Measurements from ENCODE around the gene FERD3L. TPM values are rescaled to one million over a fixed set of nuclear protein-coding genes. Genes with fewer than 3 reads are reported as not detected.

The FERD3L gene
- total RNA-seq, 1 experiment from 2014 or later = not detected

DNA sequence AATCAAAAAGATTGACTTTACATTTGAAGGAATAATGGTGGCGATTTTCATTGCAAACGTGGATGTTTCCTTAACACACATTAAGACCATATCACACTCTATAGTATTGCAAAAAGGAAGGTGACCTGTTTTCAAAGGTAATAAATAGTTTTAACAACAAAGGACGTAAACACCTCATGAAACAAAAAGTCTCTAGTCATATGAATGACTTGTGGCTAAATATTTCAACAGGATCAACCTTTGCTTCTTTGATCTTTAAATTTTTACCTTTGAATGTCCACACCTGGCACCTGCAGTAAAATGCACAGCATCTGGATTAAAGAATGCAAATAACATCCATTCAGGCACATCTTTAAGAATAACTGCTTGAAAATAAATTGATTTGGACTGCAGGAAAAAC is 30.0 kb upstream of the FERD3L start (continued):
- no peak for TF ChIP-seq JUN (CRISPR knock-in tag; IDR thresholded peaks at IDR 0.05)

DNA sequence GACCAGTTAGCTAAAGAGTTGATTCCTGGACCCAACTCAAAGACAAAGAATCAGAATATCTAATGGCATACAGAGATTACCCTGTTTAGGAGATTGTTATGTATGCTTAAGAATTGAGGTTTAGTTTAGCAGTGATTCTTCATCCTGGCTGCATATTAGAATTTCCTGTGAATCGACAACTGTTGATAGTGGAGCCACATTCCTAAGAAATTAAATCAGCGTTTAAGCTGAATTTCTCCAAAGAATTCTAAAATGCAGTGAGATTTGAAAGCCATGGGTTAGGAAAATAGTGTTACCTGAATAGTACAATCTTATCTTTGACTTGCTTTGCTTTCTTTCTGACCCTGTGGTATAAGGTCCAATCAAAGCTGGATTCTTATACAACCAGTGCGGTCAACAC is 16.4 kb upstream of the FERD3L start:
- no peak for DNase-seq (ENCODE audit: low spot score)
- Mint-ChIP-seq H3K4me3 (no peak overlapping the region), H3K27me3 (ENCODE audit: low read depth) (peaks cover 4% of the 10 kb centered on the region; the same call in 1 of the 2 replicates), H3K27ac (no peak overlapping the region), H3K36me3 (no peaks in the 10 kb centered on the region), H3K4me1 (no peaks in the 10 kb centered on the region), H3K9me3 (no peaks in the 10 kb centered on the region)
- CTCF ChIA-PET = no interaction called here
- ATAC-seq = no peak
- POLR2A ChIA-PET = no interaction called here
- TF ChIP-seq TP53 (CRISPR knock-in tag; IDR thresholded peaks at IDR 0.05) = no peak
- no peak for TF ChIP-seq JAZF1 (CRISPR knock-in tag; IDR thresholded peaks at IDR 0.05)
- TF ChIP-seq KAT7 (CRISPR knock-in tag; IDR thresholded peaks at IDR 0.05; ENCODE audit: borderline replicate concordance) = no peak
- no peak for TF ChIP-seq ESRRA (CRISPR knock-in tag; IDR thresholded peaks at IDR 0.05; ENCODE audit: borderline replicate concordance)
- TF ChIP-seq, protein P1, sequence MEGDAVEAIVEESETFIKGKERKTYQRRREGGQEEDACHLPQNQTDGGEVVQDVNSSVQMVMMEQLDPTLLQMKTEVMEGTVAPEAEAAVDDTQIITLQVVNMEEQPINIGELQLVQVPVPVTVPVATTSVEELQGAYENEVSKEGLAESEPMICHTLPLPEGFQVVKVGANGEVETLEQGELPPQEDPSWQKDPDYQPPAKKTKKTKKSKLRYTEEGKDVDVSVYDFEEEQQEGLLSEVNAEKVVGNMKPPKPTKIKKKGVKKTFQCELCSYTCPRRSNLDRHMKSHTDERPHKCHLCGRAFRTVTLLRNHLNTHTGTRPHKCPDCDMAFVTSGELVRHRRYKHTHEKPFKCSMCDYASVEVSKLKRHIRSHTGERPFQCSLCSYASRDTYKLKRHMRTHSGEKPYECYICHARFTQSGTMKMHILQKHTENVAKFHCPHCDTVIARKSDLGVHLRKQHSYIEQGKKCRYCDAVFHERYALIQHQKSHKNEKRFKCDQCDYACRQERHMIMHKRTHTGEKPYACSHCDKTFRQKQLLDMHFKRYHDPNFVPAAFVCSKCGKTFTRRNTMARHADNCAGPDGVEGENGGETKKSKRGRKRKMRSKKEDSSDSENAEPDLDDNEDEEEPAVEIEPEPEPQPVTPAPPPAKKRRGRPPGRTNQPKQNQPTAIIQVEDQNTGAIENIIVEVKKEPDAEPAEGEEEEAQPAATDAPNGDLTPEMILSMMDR (IDR thresholded peaks at IDR 0.05) = no peak
- TF ChIP-seq SMAD4 (CRISPR knock-in tag; IDR thresholded peaks at IDR 0.05) = no peak
- TF ChIP-seq, protein P2, sequence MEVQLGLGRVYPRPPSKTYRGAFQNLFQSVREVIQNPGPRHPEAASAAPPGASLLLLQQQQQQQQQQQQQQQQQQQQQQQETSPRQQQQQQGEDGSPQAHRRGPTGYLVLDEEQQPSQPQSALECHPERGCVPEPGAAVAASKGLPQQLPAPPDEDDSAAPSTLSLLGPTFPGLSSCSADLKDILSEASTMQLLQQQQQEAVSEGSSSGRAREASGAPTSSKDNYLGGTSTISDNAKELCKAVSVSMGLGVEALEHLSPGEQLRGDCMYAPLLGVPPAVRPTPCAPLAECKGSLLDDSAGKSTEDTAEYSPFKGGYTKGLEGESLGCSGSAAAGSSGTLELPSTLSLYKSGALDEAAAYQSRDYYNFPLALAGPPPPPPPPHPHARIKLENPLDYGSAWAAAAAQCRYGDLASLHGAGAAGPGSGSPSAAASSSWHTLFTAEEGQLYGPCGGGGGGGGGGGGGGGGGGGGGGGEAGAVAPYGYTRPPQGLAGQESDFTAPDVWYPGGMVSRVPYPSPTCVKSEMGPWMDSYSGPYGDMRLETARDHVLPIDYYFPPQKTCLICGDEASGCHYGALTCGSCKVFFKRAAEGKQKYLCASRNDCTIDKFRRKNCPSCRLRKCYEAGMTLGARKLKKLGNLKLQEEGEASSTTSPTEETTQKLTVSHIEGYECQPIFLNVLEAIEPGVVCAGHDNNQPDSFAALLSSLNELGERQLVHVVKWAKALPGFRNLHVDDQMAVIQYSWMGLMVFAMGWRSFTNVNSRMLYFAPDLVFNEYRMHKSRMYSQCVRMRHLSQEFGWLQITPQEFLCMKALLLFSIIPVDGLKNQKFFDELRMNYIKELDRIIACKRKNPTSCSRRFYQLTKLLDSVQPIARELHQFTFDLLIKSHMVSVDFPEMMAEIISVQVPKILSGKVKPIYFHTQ (CRISPR knock-in tag; IDR thresholded peaks at IDR 0.05) = no peak
- no peak for TF ChIP-seq FOXP1 (CRISPR knock-in tag; IDR thresholded peaks at IDR 0.05; ENCODE audit: borderline replicate concordance)
- TF ChIP-seq GABPB1 (CRISPR knock-in tag; IDR thresholded peaks at IDR 0.05) = no peak
- no peak for TF ChIP-seq CREM (CRISPR knock-in tag; IDR thresholded peaks at IDR 0.05)
- no peak for TF ChIP-seq PRRX2 (CRISPR knock-in tag; IDR thresholded peaks at IDR 0.05)
- no peak for TF ChIP-seq TEAD4 (CRISPR knock-in tag; IDR thresholded peaks at IDR 0.05)
- TF ChIP-seq, protein P3, sequence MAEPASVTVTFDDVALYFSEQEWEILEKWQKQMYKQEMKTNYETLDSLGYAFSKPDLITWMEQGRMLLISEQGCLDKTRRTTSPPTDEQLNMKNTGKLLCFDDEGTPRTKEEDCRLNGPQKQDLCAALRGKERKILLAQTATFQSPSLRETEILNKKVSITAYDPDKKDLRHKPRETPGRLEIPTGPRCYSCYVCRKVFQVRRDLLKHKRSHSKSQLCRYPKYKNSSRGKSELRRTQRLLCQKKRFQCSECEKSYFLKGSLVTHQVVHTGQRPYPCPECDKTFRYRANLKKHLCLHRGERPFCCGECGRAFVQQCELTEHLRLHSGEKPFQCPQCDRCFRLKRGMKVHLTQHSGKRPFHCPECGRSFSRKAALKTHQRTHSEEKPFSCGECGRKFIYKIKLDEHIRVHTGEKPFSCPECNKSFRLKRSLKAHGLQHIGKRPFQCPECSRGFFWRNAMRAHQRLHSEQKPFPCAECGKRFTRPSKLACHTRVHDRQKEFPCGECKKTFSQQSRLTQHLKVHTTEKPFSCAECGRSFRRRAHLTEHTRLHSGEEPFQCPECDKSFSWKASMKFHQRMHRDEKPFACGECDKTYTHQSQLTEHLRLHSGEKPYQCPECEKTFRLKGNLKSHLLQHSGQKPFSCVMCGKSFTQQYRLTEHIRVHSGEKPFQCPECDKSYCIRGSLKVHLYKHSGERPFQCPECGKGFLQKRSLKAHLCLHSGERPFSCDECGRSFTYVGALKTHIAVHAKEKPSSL (CRISPR knock-in tag; conservative IDR thresholded peaks at IDR 0.05) = no peak
- TF ChIP-seq, protein P4, sequence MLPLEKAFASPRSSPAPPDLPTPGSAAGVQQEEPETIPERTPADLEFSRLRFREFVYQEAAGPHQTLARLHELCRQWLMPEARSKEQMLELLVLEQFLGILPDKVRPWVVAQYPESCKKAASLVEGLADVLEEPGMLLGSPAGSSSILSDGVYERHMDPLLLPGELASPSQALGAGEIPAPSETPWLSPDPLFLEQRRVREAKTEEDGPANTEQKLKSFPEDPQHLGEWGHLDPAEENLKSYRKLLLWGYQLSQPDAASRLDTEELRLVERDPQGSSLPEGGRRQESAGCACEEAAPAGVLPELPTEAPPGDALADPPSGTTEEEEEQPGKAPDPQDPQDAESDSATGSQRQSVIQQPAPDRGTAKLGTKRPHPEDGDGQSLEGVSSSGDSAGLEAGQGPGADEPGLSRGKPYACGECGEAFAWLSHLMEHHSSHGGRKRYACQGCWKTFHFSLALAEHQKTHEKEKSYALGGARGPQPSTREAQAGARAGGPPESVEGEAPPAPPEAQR (CRISPR knock-in tag; IDR thresholded peaks at IDR 0.05) = no peak
- no peak for TF ChIP-seq EMX1 (CRISPR knock-in tag; IDR thresholded peaks at IDR 0.05)
- TF ChIP-seq, protein P5, sequence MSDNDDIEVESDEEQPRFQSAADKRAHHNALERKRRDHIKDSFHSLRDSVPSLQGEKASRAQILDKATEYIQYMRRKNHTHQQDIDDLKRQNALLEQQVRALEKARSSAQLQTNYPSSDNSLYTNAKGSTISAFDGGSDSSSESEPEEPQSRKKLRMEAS (CRISPR knock-in tag; IDR thresholded peaks at IDR 0.05) = no peak
- no peak for TF ChIP-seq FOXJ3 (CRISPR knock-in tag; IDR thresholded peaks at IDR 0.05; ENCODE audit: borderline replicate concordance)
- no peak for TF ChIP-seq ETV6 (CRISPR knock-in tag; IDR thresholded peaks at IDR 0.05)

Data from WTC11 (cell line).